Fibroblast of skin of scalp (primary cell): ENCODE results near the gene HDGFL3. TPM values are rescaled to one million over a fixed set of nuclear protein-coding genes. Genes with fewer than 3 reads are reported as not detected.
"Not testable (repeated sequence)": the region's sequence is repeated elsewhere in the genome, so short reads cannot be mapped to it uniquely, and the experiment has no call there.

Experiments used
- DNase-seq: peaks from one replicate; pipeline ENCODE4 v3.0.0-alpha.2; 2013
- polyA plus RNA-seq, 2 experiments: library from polyadenylated mRNA; unstranded; fragments of 120-200 nt; gene quantifications; one replicate each; pipeline ENCODE4 v1.2.1, GENCODE V29; 2013; ENCODE audit not compliant: insufficient read length in 2 of 2

HDGFL3 gene
- polyA plus RNA-seq (2013, experiment 1 of 2; ENCODE audit: insufficient read length), result 52.9 TPM
- 67.4 TPM for polyA plus RNA-seq (2013, experiment 2 of 2; ENCODE audit: insufficient read length)

- DNase-seq, result peak; percentile 74
Measured at GRCh38 chr15:83207660-83208366, at the start of gene HDGFL3. HDGFL3 (minus strand) TSS chr15:83207823; CDS start chr15:83207414, 409 bp downstream.

DNA sequence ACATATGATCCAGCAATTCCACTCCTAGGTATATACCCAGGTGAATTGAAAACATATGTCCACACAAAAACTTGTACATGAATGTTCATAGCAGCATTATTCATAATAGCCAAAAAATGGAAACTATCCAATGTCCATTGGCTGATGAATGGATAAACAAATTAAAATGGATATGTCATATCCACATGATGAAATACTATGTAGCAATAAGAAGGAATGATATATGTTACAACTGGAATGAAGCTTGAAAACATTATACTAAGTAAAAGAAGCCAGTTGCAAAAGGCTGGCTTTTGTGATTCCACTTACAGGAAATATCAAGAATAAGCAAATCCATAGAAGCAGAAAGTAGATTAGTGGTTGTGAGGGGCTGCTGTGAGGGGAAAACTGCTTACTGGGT lies 43.2 kb upstream of the HDGFL3 start:
- DNase-seq, result peak; percentile 61

DNA sequence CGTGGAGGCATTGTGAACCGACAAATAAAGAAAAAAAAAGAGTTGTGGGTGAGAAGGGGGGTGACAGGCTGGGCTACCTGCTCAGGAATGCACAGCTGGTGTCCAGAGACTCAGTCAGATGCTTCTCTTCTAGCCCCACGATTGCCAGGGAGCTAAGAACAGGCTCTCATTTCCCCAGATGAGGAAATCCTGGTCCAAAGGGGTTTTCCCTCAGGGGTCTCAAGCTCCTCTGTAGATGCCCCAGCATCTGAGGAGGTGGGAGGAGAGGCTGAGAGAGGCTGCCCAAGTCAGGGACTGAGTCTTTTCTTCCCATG lies 41.4 kb upstream of the HDGFL3 start:
- DNase-seq, result no peak

- DNase-seq, result peak; percentile 67
Measured at GRCh38 chr15:83248151-83249029, 40.8 kb upstream of the HDGFL3 start.

GRCh38 chr15:83243634-83244033 lies 36.0 kb upstream of the HDGFL3 start:
- DNase-seq, result no peak

GRCh38 chr15:83230242-83230641 lies 22.6 kb upstream of the HDGFL3 start:
- DNase-seq, result no peak

GRCh38 chr15:83225449-83225848 lies 17.8 kb upstream of the HDGFL3 start:
- no peak for DNase-seq

GRCh38 chr15:83221781-83222180 lies 14.2 kb upstream of the HDGFL3 start:
- not testable (repeated sequence) for DNase-seq

DNA sequence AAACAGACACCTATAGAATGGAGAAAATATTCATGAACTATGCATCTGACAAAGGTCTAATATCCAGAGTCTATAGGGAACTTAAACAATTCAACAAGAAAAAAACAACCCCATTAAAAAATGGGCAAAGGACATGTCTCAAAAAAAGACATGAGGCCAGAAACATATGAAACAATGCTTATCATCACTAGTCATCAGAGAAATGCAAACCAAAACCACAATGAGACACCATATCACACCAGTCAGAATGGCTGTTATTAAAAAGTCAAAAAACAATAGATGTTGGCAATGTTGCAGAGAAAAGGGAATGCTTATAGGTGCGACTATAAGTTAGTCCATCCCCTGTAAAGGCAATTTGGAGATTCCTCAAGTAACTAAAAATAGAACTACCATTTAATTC lies 11.4 kb upstream of the HDGFL3 start:
- DNase-seq, result no peak

DNA sequence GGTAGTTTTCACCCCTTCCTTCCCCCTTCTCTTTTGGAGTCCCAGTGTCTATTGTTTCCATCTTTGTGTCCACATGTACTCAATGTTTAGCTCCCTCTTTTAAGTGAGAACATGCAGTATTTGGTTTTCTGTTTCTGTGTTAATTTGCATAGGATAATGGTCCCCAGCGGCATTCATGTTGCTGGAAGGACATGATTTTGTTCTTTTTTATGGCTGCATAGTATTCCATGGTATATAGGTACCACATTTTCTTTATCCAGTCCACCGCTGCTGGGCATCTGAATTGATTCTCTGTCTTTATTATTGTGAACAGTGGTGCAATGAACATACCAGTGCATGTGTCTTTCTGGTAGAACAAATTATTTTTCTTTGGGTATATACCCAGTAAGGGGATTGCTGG lies 7.7 kb upstream of the HDGFL3 start:
- no peak for DNase-seq

GRCh38 chr15:83210619-83211018 lies 3.0 kb upstream of the HDGFL3 start:
- peak; percentile 55 for DNase-seq

GRCh38 chr15:83209333-83209732 lies 1.7 kb upstream of the HDGFL3 start:
- no peak for DNase-seq

DNA sequence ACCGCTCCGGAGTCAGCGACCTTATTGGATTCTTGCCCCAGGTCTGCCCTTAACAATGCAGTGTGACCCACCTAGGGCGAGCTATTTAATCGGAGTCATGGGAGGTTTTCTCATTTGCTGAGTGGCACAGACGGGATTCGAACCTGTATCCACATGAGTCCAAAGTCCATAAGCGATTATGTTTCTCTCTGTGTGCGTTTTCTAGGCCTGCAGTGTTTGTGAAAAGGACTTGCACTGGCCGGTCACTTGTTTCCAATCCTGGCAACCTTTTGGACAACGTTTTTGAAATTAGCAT lies 691 bp upstream of the HDGFL3 start:
- DNase-seq, result peak; percentile 36

DNA sequence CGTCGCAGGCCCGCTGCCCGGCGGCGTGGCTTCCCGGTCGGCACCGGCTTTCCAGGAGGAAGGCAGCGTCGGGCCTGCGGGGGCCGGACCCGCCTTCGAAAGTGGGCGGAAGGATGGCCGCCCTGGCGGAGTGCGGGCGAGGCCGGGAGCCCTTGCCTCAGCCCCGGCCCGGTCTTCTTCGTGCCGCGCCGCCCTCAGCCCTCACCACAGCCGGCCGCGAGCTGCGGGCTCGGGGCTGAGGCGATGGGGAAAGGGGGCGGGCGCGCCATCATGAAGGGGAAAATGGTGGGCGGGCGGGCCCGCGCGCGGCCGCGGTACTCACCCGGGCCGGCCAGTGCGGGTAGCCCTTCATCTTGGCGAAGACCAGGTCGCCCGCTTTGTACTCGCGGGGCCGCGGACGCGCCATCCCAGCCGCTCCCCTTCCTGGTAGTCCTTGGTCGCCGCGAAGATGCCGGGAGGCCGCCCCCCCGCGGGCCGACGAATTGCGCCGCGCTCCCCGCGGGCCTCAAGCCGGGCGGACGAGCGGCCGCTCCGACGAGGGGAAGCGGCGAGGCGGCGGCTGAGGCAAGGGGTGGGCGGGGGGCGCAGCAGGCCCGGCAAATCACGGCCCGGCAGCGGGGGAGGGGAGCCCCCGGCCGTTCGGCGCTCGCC lies 489 bp downstream of the HDGFL3 start:
- DNase-seq, result peak; percentile 49

- no peak for DNase-seq
Measured at GRCh38 chr15:83206526-83207008, 1.1 kb downstream of the HDGFL3 start.

- DNase-seq, result peak; percentile 71
Measured at GRCh38 chr15:83205725-83206324, 1.8 kb downstream of the HDGFL3 start.

DNA sequence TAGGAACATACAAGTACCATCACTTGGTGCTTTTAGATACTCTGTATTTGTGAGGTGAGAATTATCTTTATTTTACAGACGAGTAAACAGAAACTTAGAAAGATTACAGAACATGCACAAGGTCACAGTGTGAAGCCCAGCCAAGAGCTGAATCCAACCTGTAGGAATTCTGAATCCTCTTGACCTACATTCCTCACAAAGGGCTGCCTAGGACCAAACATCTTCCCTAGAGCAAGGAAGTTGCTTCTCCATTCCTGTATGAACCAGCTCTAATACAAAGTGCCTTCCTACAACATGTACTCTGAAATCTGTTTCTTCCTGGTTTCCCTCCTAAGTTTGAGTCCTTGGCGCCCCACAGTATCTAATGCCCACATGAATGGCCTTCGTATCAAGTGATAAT lies 2.9 kb downstream of the HDGFL3 start:
- no peak for DNase-seq

- DNase-seq, result no peak
Measured at GRCh38 chr15:83203543-83203942, 4.1 kb downstream of the HDGFL3 start.

GRCh38 chr15:83200589-83200988 lies 7.0 kb downstream of the HDGFL3 start:
- DNase-seq, result no peak

GRCh38 chr15:83200162-83200561 lies 7.5 kb downstream of the HDGFL3 start:
- peak; percentile 48 for DNase-seq

DNA sequence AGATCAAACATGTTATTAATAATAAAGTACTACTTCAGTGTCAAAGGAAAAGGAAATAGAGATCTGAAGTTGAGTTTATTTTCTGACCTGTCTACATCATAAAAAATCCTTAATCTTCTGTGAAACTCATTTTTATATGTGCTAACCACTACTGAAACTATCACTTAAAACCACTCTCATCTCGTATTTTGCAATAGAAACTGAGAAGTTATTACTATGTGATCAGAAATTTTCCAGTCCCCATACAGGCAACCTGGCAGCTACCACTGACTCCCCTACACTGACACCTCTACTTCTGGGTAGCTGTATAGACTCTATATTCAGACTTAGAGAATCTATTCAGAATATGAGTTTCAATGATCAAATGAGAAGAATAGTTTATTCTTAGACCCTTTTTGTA lies 8.3 kb downstream of the HDGFL3 start:
- DNase-seq, result no peak

DNA sequence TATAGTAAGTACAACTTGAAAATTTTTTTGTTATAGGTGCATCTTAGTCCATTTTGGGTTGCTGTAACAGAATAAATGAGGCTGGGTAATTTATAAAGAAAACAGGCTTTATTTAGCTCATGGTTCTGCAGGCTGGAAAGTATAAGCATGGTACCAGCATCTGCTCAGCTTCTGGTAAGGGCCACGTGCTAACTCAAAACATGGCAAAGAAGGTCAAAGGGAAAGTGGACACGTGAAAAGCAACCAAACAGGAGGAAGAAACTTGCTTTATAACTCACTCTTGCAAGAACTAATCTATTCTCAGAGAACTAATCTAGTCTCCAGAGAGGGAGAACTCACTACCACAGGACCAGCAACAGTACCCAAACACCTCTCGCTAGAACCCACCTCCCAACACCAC lies 9.1 kb downstream of the HDGFL3 start:
- DNase-seq, result no peak

DNA sequence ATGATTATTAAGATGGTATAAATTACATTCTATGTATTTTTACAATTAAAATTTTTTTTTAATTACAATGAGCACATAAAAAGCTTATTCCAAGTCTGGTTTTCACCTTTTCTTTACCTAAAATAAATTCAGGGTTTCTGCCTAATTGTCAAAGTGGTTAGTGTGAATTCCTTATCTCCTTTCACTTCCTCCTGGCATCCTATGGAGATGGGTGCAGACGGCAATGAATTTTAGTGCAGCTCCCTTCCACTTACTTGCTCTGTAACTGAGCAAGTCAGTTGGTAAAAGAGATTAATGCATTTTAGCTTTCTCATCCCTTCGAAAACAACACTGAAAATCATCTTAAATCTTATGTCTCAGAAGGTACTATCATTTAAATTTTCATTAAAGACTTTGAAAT lies 13.1 kb downstream of the HDGFL3 start:
- no peak for DNase-seq
